GM06990 (cell line): ENCODE results near the gene KLHL42.
"Not testable (repeated sequence)": the region's sequence is repeated elsewhere in the genome, so short reads cannot be mapped to it uniquely, and the experiment has no call there.

Experiments used
- DNase-seq: peaks from one replicate; pipeline ENCODE4 v3.0.0-alpha.2; 2011; ENCODE audit not compliant: insufficient read length; ENCODE audit errors: extremely low read depth
- H3K27me3 ChIP-seq: replicated peaks from 2 replicates; pipeline ENCODE4 v1.6.0; 2011; ENCODE audit warnings: low read length; ENCODE audit not compliant: control insufficient read depth, insufficient read depth
- H3K36me3 ChIP-seq: 2 replicates; pipeline ENCODE4 v1.5.1; 2011; ENCODE audit warnings: low read length; ENCODE audit not compliant: control insufficient read depth, insufficient read depth
- H3K4me3 ChIP-seq: replicated peaks from 2 replicates; pipeline ENCODE4 v1.5.1; 2011; ENCODE audit warnings: low read depth, mild to moderate bottlenecking, control low read depth, low read length
- CTCF ChIP-seq: IDR thresholded peaks from 2 replicates; pipeline ENCODE4 v1.5.1; 2011; ENCODE audit warnings: low read length, control low read depth, mild to moderate bottlenecking, inconsistent platforms; ENCODE audit not compliant: insufficient read depth, poor library complexity, severe bottlenecking

KLHL42 gene

GRCh38 chr12:27743601-27744000 lies 36.4 kb upstream of the KLHL42 start:
- peaks cover 5% of the 10 kb centered on the region for H3K36me3 ChIP-seq
- TF ChIP-seq CTCF = no peak
- DNase-seq = no peak
- H3K27me3 ChIP-seq = no peaks in the 10 kb centered on the region
- no peak overlapping the region for H3K4me3 ChIP-seq

DNA sequence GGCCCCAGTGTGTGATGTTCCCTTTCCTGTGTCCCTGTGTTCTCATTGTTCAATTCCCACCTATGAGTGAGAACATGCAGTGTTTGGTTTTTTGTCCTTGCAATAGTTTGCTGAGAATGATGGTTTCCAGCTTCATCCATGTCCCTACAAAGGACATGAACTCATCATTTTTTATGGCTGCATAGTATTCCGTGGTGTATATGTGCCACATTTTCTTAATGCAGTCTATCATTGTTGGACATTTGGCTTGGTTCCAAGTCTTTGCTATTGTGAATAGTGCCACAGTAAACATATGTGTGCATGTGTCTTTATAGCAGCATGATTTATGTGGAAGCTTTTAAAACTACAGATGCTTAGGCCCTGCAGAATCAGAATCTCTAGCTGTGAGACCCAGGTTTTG lies 34.3 kb upstream of the KLHL42 start:
- not testable (repeated sequence) for H3K4me3 ChIP-seq, DNase-seq, H3K36me3 ChIP-seq, H3K27me3 ChIP-seq

- no peak for TF ChIP-seq CTCF
- Histone ChIP-seq H3K4me3 (no peak overlapping the region), H3K36me3 (peaks cover 5% of the 10 kb centered on the region), H3K27me3 (no peaks in the 10 kb centered on the region)
- DNase-seq = no peak
Measured at GRCh38 chr12:27747111-27747820, 32.8 kb upstream of the KLHL42 start.

DNA sequence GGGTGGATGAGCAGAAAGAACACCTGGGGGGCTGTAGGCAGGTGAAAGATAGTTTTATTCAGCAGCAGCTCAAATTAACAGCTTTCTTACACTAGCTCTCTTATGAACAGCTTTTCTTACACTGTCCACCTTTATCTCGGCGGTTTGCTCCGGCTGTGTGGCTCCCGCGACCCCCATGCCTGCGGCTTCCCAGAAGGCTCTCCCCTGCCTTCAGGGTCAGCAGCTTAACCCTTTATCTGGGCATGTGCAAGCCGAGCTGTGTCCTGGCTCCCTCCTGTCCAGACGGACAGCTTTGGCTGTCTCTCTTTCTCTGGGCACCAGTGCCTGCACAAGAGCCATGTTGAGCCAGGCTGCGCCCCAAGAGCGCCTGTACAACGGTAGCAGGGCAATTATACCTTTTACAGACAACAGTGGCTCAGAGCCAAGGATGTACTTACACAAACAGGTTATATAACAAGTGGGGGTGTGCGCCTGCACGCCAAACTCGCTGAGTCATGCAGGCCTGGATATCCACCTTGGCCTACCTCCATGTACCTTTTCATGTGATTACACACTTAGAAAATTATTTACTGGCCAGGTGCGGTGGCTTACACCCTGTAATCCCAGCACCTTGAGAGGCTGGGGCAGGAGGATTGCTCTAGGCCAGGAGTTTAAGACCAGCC lies 28.5 kb upstream of the KLHL42 start:
- H3K4me3 ChIP-seq = no peak overlapping the region
- H3K36me3 ChIP-seq = peaks cover 3% of the 10 kb centered on the region
- H3K27me3 ChIP-seq = no peaks in the 10 kb centered on the region
- no peak for DNase-seq
- TF ChIP-seq CTCF = no peak

DNA sequence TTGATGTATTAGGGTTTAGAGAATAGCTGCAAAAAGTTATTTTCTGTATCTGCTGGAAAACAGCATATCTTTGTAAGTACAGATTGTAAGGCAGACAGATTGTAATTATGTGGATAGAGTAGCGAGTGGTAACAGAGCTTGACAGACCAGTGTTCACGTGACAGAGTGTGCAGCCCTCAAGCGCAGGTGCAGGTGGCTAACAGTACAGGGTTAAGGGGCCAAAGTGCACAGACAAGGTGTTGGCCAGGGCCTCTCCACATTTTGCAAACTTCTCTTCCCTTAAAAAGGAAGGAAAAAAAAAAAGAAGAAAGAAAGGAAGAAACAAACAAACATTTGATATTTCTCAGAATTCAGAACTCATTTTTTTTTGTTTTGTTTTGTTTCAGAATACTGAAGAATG lies 25.2 kb upstream of the KLHL42 start:
- TF ChIP-seq CTCF = no peak
- no peak for DNase-seq
- Histone ChIP-seq H3K4me3 (no peak overlapping the region), H3K36me3 (peaks cover 2% of the 10 kb centered on the region), H3K27me3 (no peaks in the 10 kb centered on the region)

- Histone ChIP-seq H3K36me3 (peaks cover 2% of the 10 kb centered on the region), H3K4me3 (no peak overlapping the region), H3K27me3 (no peaks in the 10 kb centered on the region)
- DNase-seq = no peak
- no peak for TF ChIP-seq CTCF
Measured at GRCh38 chr12:27756670-27757195, 23.3 kb upstream of the KLHL42 start.
